ENCODE results near the gene NFATC2. TPM values are rescaled to one million over a fixed set of nuclear protein-coding genes. Genes with fewer than 3 reads are reported as not detected.

NFATC2 gene
- total and polyA plus RNA-seq, 4 donors, result 2.5 to 4.6 (median 3.0) TPM

DNA sequence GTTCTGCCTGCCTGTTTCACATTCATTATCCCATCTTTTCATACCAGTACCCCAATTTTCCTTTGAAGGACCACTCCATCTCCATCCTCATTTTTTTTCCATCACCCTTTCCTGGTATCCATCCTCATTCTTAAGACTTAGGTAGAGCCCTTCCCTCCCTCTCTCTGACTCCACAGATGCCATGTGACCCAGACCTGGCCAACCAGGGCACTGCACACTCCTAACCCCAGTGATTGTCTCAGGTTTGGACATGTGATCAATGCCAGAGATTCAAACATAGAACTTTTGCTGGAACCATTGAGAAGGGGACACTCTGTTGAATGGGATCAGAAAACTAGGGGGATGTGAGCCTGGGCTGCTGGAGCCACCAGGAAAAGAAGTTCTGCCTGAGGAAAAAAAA lies 39.1 kb upstream of the NFATC2 start:
- Histone ChIP-seq H3K36me3 (ENCODE audit: control insufficient read depth, insufficient read depth, low read length) (no peaks in the 10 kb centered on the region), H3K4me3 (ENCODE audit: low read depth, low read length) (no peak overlapping the region), H3K27me3 (ENCODE audit: control insufficient read depth, insufficient read depth, low read length) (no peaks in the 10 kb centered on the region), H3K4me1 (ENCODE audit: control insufficient read depth, insufficient read depth, low read length) (no peaks in the 10 kb centered on the region), H3K9me3 (ENCODE audit: control insufficient read depth, insufficient read depth, low read length) (no peaks in the 10 kb centered on the region), H3K27ac (ENCODE audit: low read depth, low read length) (no peak overlapping the region)
- no peak for DNase-seq (ENCODE audit: low read depth in 4 of 6, low spot score in 6 of 6)

DNA sequence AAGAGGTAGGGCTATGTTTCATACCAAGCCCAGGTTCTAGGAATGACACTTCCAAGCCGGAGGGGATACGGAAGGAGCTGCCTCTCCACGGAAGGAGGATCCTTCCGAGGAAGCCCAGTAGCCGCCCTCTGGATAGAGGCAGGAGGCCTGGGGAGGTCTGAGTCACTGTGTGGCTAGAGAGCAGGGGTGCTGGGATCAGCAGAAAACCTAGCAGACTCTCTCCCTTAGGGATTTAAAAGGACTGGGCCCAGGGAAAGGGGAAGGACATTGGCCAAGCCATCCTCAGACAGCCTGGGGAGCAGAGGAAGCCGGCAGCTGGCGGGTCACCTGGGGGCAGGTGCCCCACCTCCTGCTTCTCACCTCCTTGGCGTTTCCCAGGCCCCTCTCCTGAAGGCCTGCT lies 36.6 kb upstream of the NFATC2 start:
- H3K4me3 ChIP-seq (ENCODE audit: low read depth, low read length), result no peak overlapping the region
- WGBS (ENCODE audit: insufficient coverage), result 65% methylated on average over 5 of the region's 8 CpGs
- H3K27me3 ChIP-seq (ENCODE audit: control insufficient read depth, insufficient read depth, low read length), result no peaks in the 10 kb centered on the region
- H3K36me3 ChIP-seq (ENCODE audit: control insufficient read depth, insufficient read depth, low read length), result no peaks in the 10 kb centered on the region
- H3K9me3 ChIP-seq (ENCODE audit: control insufficient read depth, insufficient read depth, low read length), result peaks cover 4% of the 10 kb centered on the region
- DNase-seq (ENCODE audit: low read depth in 4 of 6, low spot score in 6 of 6), result no peak
- no peaks in the 10 kb centered on the region for H3K4me1 ChIP-seq (ENCODE audit: control insufficient read depth, insufficient read depth, low read length)
- no peak overlapping the region for H3K27ac ChIP-seq (ENCODE audit: low read depth, low read length)

DNA sequence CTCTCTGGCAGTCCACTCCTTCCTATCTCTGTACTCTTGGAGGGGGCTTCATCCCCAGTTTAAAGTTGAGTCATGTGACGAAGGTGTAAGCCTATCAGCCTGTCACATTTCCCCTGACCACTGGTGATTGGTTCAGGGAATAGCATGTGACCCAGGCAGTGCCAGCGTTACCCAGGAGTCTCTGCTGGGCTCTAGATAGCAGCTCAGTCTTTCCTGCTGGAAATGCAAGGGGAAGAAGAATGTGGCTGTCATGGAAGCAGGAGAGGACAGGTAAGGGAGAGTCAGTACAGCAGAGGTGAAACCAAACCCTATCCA lies 35.6 kb upstream of the NFATC2 start:
- WGBS (ENCODE audit: insufficient coverage), result 100% methylated on average over 2 of the region's 2 CpGs
- H3K9me3 ChIP-seq (ENCODE audit: control insufficient read depth, insufficient read depth, low read length), result peaks cover 4% of the 10 kb centered on the region
- DNase-seq (ENCODE audit: low read depth in 4 of 6, low spot score in 6 of 6), result no peak

GRCh38 chr20:51577432-51578144 lies 35.1 kb upstream of the NFATC2 start:
- no peaks in the 10 kb centered on the region for H3K27me3 ChIP-seq (ENCODE audit: control insufficient read depth, insufficient read depth, low read length)
- 89% methylated on average over 11 of the region's 11 CpGs for WGBS (ENCODE audit: insufficient coverage)
- H3K27ac ChIP-seq (ENCODE audit: low read depth, low read length), result no peak overlapping the region
- no peaks in the 10 kb centered on the region for H3K36me3 ChIP-seq (ENCODE audit: control insufficient read depth, insufficient read depth, low read length)
- peaks cover 5% of the 10 kb centered on the region for H3K4me1 ChIP-seq (ENCODE audit: control insufficient read depth, insufficient read depth, low read length)
- no peak for DNase-seq (ENCODE audit: low read depth in 4 of 6, low spot score in 6 of 6)
- no peak overlapping the region for H3K4me3 ChIP-seq (ENCODE audit: low read depth, low read length)
- H3K9me3 ChIP-seq (ENCODE audit: control insufficient read depth, insufficient read depth, low read length), result peaks cover 4% of the 10 kb centered on the region

More for the DNA sequence above, 35.6 kb upstream of the NFATC2 start:
- Histone ChIP-seq H3K27me3 (ENCODE audit: control insufficient read depth, insufficient read depth, low read length) (no peaks in the 10 kb centered on the region), H3K4me1 (ENCODE audit: control insufficient read depth, insufficient read depth, low read length) (peaks cover 5% of the 10 kb centered on the region), H3K27ac (ENCODE audit: low read depth, low read length) (no peak overlapping the region), H3K4me3 (ENCODE audit: low read depth, low read length) (no peak overlapping the region), H3K36me3 (ENCODE audit: control insufficient read depth, insufficient read depth, low read length) (no peaks in the 10 kb centered on the region)

DNA sequence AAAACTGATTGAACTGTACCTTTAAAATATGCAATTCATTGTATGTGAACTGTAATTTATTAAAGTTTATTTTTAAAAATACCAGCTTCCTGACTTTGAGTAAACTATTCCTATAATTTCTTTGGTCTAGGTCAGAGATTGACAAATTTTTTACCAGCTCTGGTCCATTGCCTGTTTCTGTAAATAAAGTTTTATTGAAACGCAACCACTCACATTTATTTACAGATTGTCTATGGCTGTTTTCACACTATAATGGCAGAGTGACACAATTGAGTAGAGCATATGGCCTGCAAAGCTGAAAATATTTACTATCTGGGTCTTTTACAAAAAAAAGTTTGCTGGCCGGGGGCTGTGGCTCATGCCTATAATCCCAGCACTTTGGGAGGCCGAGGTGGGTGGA lies 33.0 kb upstream of the NFATC2 start:
- 87% methylated on average over 2 of the region's 3 CpGs for WGBS (ENCODE audit: insufficient coverage)
- Histone ChIP-seq H3K4me3 (ENCODE audit: low read depth, low read length) (no peak overlapping the region), H3K9me3 (ENCODE audit: control insufficient read depth, insufficient read depth, low read length) (peaks cover 4% of the 10 kb centered on the region), H3K4me1 (ENCODE audit: control insufficient read depth, insufficient read depth, low read length) (peaks cover 5% of the 10 kb centered on the region), H3K36me3 (ENCODE audit: control insufficient read depth, insufficient read depth, low read length) (no peaks in the 10 kb centered on the region), H3K27me3 (ENCODE audit: control insufficient read depth, insufficient read depth, low read length) (no peaks in the 10 kb centered on the region), H3K27ac (ENCODE audit: low read depth, low read length) (no peak overlapping the region)
- DNase-seq (ENCODE audit: low read depth in 4 of 6, low spot score in 6 of 6), result no peak

- H3K27ac ChIP-seq (ENCODE audit: low read depth, low read length), result no peak overlapping the region
- 90% methylated on average over 3 of the region's 6 CpGs for WGBS (ENCODE audit: insufficient coverage)
These were observed 31.9 kb upstream of the NFATC2 start for GRCh38 chr20:51574248-51575033.

GRCh38 chr20:51573576-51574243 lies 31.2 kb upstream of the NFATC2 start:
- Histone ChIP-seq H3K36me3 (ENCODE audit: control insufficient read depth, insufficient read depth, low read length) (no peaks in the 10 kb centered on the region), H3K27me3 (ENCODE audit: control insufficient read depth, insufficient read depth, low read length) (no peaks in the 10 kb centered on the region), H3K9me3 (ENCODE audit: control insufficient read depth, insufficient read depth, low read length) (peaks cover 4% of the 10 kb centered on the region), H3K4me1 (ENCODE audit: control insufficient read depth, insufficient read depth, low read length) (peaks cover 5% of the 10 kb centered on the region), H3K4me3 (ENCODE audit: low read depth, low read length) (no peak overlapping the region), H3K27ac (ENCODE audit: low read depth, low read length) (peak overlapping the region; percentile 59)
- DNase-seq (ENCODE audit: low read depth in 4 of 6, low spot score in 6 of 6), result peak in 1 of 6 donors; percentile 63
- WGBS (ENCODE audit: insufficient coverage), result 87% methylated on average over 8 of the region's 8 CpGs

More at GRCh38 chr20:51574248-51575033, 31.9 kb upstream of the NFATC2 start:
- no peak overlapping the region for H3K4me3 ChIP-seq (ENCODE audit: low read depth, low read length)
- DNase-seq (ENCODE audit: low read depth in 4 of 6, low spot score in 6 of 6), result no peak
- peaks cover 4% of the 10 kb centered on the region for H3K9me3 ChIP-seq (ENCODE audit: control insufficient read depth, insufficient read depth, low read length)
- H3K27me3 ChIP-seq (ENCODE audit: control insufficient read depth, insufficient read depth, low read length), result no peaks in the 10 kb centered on the region
- no peaks in the 10 kb centered on the region for H3K36me3 ChIP-seq (ENCODE audit: control insufficient read depth, insufficient read depth, low read length)
- H3K4me1 ChIP-seq (ENCODE audit: control insufficient read depth, insufficient read depth, low read length), result peaks cover 5% of the 10 kb centered on the region

DNA sequence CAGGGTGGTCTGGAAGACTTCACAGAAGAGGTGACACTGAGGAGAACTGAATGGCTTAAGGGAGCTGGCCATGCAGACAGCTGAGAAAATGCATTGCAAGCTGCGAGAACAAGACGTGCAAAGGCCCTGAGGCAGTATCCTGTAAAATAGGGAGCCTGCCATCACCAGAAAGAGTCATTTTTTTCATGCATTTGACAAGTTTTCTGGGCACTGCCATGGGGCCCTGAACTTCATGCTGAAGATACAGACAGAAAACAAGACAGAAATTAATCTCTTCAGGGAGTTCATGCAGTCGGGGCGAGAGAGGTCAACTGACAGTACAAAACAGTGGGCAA lies 28.9 kb upstream of the NFATC2 start:
- Histone ChIP-seq H3K27ac (ENCODE audit: low read depth, low read length) (no peak overlapping the region), H3K9me3 (ENCODE audit: control insufficient read depth, insufficient read depth, low read length) (peaks cover 4% of the 10 kb centered on the region), H3K4me1 (ENCODE audit: control insufficient read depth, insufficient read depth, low read length) (peaks cover 5% of the 10 kb centered on the region), H3K36me3 (ENCODE audit: control insufficient read depth, insufficient read depth, low read length) (no peaks in the 10 kb centered on the region), H3K4me3 (ENCODE audit: low read depth, low read length) (no peak overlapping the region), H3K27me3 (ENCODE audit: control insufficient read depth, insufficient read depth, low read length) (no peaks in the 10 kb centered on the region)
- no peak for DNase-seq (ENCODE audit: low read depth in 4 of 6, low spot score in 6 of 6)
- 94% methylated on average over 4 of the region's 4 CpGs for WGBS (ENCODE audit: insufficient coverage)

DNA sequence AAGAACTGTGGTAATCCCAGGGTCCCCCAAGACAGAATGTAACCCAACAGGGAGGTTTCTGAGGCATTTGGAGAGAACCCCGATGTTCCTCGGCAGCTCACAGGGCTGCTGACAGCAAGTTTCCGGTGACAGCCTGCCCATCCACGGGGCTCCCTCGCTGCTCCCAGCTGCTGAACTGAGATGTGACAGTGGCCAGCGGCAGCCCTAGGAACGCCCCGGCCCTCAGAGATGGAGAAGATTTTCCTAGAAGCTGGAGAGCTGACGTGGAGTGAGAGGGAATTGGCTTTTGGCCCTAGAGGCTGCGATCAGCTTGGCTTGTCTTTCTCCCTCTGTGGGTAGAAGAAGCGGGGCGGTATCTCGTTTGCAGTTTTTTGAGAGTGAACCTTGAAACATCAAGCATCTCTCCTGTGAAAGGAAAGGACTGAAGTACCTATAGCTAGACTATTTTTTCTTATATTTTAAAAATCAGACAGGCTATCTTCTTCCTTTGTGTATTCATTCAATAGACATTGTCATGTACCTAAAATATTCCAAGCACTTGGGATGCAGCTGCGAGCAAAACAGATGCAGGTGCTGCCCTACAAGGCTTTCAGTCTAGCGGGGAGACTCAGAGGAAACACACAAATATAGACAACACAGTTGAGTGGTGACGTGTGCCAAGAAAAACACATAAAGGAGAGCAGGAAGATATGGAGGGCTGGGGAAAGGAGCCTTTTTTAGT lies 28.4 kb upstream of the NFATC2 start:
- peak overlapping the region; percentile 70 for H3K27ac ChIP-seq (ENCODE audit: low read depth, low read length)
- no peak overlapping the region for H3K4me3 ChIP-seq (ENCODE audit: low read depth, low read length)

More for the DNA sequence above, 28.4 kb upstream of the NFATC2 start:
- peaks cover 5% of the 10 kb centered on the region for H3K4me1 ChIP-seq (ENCODE audit: control insufficient read depth, insufficient read depth, low read length)
- WGBS (ENCODE audit: insufficient coverage), result 37% methylated on average over 11 of the region's 16 CpGs
- H3K9me3 ChIP-seq (ENCODE audit: control insufficient read depth, insufficient read depth, low read length), result peaks cover 4% of the 10 kb centered on the region
- peak in 1 of 6 donors; percentile 47 for DNase-seq (ENCODE audit: low read depth in 4 of 6, low spot score in 6 of 6)
- H3K27me3 ChIP-seq (ENCODE audit: control insufficient read depth, insufficient read depth, low read length), result no peaks in the 10 kb centered on the region
- no peaks in the 10 kb centered on the region for H3K36me3 ChIP-seq (ENCODE audit: control insufficient read depth, insufficient read depth, low read length)
